Astrocyte of the hippocampus (primary cell): ENCODE measurements around the gene RYR2.
A peak's percentile ranks its signal among the peaks of the same experiment; 100 is the strongest.
"Not testable (repeated sequence)": the region's sequence is repeated elsewhere in the genome, so short reads cannot be mapped to it uniquely, and the experiment has no call there.

ENCODE experiments used
- DNase-seq: peaks from one replicate; pipeline ENCODE4 v3.0.0; 2011; ENCODE audit warnings: low read depth, low spot score

The RYR2 gene

DNA sequence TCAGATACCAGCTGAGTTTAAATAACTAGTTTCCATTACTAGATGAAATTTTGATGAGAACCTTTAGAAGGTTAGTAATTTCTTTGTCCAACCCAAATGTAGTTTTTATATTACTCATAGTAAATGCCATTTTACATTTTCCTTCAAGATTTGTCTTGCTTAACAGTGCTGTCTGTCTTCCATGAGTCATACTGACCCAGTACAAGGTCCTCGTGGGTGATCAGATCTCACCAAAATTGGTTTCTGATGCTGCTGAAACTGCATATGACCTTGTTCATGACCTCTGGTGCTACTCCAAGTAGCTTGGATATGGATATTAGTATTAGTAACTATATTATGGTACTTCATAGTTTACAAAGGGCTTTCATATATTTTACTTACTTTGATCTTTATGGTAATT is 207.1 kb downstream of the RYR2 start:
- DNase-seq = no peak

DNA sequence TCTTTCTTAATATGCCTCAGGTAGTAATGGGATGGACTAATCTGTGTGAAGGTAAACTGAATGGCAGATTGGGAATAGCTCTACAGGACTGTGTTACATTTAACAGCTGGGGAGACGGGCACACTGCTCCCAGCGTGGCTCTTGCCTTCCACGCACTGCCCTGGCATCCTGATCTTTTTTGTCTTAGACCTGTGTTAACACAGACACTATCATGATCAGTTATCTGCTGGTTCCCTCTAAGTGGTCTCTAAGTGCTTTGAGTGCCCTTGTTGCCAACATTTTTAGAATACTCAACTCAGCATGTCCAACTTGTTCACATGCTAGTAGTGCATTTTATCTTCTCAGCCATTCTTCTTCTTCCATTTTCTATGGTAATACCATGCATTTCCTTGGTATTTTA is 208.1 kb downstream of the RYR2 start:
- no peak for DNase-seq

DNA sequence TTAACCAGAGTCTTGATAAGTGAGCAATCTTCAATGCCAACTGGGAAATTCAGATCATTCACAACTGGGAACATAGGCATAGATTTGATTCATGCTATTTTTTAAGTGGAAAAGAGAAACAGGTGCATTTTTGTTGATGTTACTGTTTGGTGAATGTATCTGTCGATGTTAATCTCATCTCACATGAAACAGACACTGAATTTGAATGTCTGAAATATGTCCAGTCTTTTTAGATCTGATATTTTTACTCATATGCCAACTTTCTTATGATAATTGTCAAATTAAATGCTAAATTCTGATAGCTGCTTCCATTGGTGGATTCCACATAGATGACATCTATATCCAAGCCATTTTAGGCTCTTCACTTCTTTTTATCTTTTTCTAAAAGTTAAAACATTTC is 213.1 kb downstream of the RYR2 start:
- DNase-seq = no peak

DNA sequence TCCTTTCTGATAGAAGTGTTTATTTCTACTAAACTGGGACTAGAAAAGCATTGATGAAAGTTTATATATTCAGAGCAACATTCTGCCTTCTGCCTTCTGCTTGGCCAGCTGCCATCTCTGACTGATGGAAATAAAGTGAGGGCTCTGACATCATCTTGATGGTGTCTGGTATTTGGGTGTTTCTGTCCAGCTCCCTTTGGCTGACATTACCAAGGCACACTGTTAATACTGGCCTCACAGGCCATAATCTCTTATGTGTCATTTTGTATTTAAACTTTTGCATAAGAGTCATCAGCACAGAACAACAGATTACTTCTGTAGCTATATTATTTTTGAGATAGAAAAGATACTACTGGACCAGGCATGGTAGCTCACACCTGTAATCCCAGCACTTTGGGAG is 216.9 kb downstream of the RYR2 start:
- peak; percentile 11 for DNase-seq

DNA sequence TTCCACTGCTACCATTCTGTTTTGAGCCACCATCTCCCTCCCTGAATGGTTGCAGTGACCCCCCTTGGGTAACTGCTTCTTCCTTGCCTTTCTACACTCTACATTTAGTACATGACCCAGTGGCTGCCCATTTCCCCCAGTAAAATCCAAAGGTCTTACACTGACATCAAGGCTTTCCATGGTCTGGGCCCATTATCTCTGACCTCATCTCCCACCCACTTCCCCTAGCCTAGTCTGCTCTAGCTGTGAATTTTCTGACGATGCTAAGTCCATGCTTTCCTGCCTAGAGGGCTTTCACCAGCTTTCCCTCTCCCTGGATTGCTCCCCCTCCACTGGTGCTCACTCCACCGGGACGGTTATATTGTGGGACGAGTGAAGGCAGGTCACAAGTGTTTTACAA is 219.2 kb downstream of the RYR2 start:
- no peak for DNase-seq

DNA sequence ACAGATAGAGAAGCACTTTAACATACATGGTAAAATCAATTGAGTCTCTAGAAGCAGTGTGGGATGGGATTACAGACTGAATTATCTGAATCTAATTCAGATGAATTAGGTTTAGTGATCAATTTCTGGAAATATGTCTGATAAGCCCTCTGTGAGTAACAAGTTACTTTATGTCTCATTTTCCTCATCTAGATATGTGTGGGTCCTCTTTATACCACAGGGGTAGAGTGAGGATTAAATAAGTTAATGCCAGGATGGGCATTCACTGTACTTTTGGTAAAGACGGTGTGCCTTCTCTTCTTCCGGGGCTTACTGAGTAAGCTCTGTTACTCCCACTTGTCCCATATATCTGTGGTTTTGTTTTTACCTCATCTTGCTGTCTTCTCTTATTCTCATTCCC is 225.8 kb downstream of the RYR2 start:
- no peak for DNase-seq

DNA sequence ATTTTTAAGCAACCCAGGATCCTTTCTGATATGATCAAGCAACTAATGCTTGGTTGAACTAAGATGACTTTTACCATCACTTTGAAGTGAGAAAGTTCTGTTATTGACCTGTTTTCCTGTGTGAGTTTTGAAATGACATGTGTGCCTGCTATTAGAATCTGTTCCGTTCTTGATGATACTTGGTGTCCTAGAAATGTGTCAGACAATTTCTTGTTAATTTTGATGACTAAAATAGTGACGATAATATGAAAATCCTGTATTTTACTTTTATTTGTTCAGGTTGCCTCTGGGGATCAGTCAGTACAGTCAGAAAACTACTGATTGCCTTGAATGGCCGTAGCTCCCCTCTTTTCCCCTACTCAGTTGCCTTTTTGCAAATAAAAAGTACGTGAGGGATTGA is 228.0 kb downstream of the RYR2 start:
- no peak for DNase-seq

DNA sequence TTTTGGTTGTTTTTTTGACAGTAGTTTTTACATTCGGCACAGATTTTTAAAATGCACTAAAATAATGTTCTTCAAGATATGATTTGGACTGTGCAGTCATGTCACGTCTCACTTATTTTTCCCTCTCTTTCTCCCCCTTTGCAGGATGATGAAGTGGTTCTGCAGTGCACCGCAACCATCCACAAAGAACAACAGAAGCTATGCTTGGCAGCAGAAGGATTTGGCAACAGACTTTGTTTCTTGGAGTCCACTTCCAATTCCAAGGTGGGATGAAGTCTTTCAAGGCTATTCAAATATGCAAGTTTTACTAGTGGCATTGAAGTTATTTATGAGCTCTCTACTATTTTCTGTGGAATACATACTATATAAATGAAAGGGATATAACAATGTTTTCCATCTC is 228.4 kb downstream of the RYR2 start:
- peak; percentile 16 for DNase-seq

DNA sequence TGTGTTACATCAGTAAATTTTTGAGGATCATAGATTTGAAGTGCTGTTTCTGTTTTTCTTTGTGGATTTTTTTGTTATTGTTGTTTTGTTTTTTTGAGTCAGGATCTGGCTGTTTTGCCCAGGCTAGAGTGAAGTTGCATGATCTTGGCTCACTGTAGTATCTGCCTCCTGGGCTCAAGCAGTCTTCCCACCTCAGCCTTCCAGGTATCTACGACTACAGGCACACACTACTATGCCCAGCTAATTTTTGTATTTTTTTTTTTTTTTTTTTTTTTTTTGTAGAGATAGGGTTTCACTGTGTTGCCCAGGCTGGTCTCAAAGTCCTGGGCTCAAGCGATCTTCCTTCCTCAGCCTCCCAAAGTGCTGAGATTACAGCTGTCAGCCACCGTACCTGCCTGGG is 236.0 kb downstream of the RYR2 start:
- DNase-seq = not testable (repeated sequence)

DNA sequence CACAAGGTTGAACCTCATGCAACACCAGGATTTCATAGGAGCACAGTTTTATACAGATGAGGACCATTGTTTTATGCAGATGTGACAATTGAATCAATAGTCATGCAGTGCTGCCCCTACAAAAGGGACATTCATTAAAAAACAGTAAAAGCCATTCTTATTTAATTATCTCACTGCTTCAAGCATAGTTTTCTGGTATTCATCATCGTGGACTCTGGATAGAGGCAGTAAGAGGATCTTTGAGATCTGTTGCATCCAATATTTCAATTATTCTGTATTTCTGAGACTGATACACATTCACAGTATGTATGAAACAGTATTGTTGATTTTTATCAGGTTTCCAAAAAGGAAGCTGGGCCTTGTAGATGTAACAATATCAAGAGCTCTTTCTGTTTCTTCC is 237.6 kb downstream of the RYR2 start:
- no peak for DNase-seq

DNA sequence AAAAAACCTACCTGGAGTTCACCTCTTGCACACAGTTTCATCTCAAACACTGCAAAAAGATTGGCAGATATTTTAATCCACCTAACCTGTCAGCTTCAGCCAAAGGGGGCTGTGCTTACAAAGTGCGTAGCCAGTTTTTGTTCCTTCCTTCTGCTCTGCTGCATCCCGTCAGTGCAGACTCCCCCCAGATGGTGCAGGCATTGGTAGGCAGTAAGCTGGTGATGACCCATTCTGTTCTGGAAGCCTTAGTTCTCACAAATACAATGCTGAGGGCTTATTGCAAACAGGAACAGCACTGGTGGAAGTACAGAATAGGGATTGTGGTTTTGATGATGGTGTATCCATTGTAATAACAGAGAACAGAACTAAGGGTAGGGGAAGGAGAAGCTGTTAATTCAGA is 239.5 kb downstream of the RYR2 start:
- DNase-seq = no peak

DNA sequence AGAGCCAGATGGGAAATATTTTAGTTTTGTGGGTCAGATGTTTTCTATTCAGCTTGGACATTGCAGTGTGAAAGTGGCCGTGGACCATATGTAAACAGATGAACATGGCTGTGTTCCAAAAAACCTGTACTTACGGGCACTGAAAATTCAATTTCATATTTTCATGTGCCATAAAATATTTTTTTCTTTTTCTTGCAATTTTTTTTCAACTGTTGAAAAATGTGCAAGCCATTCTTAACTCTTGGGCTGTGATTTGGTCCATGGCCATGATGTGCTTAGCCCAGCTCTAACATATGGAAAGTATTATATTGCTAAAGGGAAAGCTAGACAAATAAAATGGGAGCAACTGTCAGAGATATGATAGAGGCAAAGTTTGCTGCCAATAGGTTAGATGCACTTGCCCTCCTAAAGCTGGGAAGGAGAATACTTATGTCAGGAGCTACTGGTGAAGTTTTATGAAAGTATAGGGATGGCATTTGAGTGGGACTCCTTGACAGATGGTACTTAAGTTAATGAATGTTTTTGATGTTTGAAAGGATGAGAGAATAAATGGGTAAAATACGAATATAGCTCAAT is 240.3 kb downstream of the RYR2 start:
- DNase-seq = no peak

DNA sequence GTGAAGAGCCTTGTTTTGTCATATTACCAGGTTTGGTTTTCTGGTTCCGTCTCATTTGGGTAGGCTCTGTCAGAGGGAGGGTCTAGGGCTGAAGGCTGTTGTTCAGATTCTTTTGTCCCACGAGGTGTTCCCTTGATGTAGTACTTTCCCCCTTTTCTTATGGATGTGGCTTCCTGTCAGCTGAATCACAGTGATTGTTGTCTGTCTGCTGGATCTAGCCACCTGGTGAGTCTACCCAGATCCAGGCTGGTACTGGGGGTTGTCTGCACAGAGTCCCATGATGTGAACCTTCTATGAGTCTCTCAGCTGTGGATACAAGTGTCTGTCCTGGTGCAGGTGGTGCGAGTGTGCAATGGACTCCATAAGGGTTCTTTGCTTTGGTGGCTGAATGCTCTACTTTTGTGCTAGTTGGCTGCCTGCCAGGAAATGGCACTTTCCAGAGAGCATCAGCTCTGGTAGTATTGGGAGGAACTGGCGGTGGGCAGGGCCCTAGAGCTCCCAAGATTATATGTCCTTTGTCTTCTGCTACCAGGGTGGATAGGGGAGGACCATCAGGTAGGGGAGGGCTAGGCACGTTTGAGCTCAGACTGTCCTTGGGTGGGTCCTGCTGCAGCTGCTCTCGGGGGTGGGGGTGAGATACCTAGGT is 246.0 kb downstream of the RYR2 start:
- DNase-seq = no peak

DNA sequence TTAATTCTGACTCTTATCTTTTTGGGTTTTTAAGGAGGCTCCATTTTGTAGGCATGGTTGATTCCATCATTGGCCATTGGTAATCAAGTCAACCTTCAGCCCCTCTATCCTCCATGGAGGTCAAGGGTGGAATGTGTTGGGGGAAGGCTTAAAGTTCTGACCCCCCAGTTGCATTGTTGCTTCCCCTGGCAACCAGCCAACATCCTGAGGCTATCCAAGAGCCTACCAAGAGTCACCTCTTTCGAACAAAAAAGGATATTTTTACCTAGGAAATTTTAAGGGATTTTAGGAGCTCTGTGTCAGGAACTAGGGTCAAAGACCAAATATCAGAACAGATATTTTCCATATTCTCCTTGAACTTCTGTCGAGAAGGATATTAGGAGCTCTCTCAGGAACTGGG is 251.8 kb downstream of the RYR2 start:
- DNase-seq = no peak

DNA sequence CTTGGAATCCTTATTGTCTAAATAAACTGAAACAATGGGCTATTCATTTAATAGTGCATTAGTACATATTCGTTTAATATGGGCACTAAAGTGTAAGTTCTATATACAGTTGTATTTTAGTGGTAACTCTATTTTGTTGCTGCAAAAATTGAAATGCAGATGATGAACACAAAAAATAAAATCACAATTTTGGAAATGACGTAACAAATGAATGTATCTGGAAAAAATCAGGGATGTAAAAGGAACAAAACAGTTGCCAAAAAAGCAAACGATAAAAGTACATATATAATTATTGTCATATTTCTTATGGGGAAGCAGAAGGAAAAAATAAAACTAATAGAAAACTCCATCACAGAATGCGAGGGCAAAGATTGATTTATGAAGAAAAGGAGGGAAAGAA is 254.9 kb downstream of the RYR2 start:
- DNase-seq = no peak

DNA sequence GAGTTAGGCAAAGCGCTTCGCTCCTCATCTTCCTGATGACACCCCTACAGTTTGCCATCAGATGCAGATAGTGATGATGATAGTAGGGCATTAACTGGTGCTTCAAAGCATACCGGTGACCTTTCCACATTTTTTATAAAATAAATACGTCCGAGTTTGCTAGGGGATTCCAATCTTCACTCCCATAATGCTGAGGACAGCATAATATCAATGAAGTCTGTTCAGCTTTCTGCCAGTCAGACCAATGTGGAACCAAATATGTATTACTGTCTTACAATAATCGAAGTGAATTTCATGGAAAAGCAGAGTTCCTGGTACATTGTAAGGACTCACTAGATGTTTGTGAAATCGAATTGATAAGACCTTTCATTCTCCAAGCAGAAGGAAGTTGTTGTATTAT is 258.7 kb downstream of the RYR2 start:
- DNase-seq = no peak

DNA sequence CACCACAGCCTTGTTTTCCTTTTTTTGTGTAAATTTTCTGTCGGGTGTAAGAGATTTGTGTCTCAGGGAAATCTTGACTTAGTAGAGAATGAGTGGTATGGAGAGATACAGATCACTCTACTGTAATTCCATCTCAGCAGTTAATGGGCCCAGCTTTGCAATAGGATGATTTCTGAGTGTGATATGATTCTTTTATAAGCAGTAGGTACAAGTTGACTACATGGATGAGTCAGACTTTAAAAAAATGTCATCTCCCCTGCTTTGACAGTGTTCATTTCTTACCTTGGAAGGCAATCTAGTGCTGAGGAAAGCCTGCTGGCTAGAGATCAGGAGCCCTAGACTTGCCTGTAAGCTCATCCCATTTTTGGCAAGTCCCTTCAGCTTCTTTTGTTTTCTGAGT is 261.9 kb downstream of the RYR2 start:
- DNase-seq = no peak

DNA sequence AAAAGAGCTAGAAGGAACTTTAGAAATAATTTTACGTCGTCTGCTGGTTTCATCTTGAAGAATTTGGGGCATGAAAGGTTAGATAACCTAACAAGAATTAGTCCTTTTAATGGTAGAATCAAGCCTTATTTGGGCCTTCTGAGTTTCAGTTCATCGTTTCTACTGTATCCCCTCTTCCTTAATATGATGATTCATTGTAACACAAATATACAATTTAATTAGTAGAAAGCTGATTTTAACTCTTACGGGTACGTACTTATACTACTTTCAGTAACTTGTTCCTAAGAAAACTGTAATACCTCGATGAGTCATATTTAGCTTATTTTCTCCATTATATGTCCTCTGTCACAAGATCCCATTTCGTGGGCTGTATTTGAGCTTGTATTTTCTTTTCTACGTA is 264.7 kb downstream of the RYR2 start:
- DNase-seq = no peak

DNA sequence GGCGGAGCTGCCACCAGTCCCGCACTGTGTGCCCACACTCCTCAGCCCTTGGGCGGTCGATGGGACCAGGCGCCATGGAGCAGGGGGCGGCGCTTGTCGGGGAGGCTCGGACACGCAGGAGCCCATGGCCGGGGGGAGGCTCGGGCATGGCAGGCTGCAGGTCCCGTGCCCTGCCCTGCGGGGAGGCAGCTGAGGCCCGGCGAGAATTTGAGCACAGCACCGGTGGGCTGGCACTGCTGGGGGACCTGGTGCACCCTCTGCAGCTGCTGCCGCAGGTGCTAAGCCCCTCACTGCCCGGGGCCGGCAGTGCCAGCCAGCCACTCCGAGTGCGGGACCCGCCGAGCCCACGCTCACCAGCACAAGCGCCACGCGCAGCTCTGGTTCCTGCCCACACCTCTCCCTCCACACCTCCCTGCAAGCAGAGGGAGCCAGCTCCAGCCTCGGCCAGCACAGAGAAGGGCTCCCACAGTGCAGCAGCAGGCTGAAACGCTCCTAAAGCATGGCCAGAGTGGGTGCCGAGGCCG is 267.7 kb downstream of the RYR2 start:
- no peak for DNase-seq

DNA sequence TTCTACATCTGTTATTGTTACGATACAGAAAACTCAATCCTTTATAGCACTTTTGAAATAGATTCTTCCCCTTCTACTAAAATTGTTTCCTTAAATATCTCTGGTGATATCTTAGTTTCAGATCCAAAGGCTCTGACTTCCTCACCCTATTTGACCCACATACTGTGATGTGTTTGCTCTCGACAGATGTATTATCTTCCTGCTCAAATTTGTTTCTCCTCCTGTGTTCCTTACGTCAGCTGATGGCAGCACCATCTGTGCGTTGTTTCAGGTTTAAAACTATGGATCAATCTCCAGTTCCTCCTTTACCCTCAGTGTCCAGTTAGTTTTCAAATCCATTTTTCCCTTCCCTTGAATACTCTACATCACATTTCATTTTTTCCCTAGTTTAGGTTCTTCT is 274.4 kb downstream of the RYR2 start:
- DNase-seq = no peak

DNA sequence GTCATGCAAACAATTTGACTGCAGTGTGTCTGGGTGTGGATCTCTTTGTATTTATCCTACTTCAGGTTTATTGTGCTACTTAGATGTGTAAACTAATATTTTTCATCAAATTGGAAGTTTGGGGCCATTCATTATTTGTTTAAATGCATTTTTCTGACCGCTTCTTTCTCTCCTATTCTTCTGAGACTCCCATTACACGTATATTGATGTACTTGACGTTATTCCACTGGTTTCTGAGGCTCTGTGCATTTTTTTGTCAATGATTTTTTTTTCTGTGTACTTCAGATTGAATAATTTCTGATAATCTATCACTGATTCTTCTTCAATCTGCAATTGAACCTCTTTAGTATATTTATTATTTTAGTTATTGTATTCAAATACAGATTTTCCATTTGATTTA is 276.8 kb downstream of the RYR2 start:
- no peak for DNase-seq

DNA sequence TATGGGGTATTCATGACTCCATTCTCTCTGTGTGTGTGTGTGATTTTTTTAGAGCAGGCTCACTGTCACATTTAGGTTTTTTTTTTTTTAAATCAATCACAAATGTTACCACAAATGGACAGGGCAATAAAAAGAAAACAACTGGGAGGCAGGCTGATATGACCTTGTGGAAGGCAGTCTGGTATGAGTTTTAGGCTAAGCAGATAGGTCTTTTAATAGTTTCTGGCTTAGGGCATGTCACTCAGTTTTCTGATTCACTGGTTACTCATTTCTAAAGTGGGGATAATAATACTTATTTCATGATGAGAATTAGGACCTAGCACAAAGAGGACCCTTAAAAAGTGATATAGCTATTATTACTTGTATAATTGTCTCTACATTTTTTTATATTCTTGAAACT is 278.9 kb downstream of the RYR2 start:
- DNase-seq = no peak

DNA sequence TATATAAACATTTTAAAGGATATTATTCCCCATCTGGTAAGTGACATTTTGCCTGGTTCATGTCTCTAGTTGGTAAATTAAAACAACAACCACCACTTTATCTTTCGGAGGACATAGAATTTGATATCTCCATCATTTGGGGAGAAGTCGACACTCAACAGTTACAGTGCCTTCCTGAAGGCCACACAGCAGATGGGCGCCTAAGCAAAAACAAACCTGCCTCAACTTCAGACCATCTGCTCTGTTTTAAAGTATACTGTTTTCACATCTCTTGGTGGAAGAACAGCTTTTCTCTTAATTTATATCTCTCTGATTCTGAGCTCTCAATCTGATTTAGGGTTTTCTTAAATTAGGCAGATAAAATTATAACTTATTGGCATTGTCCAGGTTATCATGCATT is 282.2 kb downstream of the RYR2 start:
- no peak for DNase-seq

DNA sequence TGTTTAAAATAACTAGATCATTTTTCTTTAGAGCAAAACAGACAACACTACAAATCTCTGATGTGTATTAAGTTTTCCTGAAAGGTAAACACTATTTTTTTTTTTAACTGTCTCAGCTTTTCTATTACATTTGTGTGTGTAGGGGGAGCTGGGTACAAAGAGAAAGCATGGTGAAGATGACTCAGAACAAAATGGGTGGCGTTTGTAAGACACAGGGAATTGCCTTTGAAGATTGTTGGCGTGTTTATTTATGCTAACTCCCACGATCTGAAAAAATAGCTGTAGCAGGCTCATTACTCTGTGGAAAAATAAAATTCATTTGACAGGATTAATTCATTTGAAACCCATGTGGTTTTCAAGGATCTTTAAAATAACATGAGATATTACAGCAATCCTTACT is 285.1 kb downstream of the RYR2 start:
- no peak for DNase-seq
